SK-N-SH treated with all-trans-retinoic acid at 6 μM for 48 hours (cell line): ENCODE data around the gene SIN3A.

Experiments
- ARNTL ChIP-seq: fragments of 450-650 bp; formaldehyde crosslinking; IDR thresholded peaks from 2 replicates; pipeline ENCODE4 v1.5.0; 2020; ENCODE audit warnings: low read depth, mild to moderate bottlenecking, moderate library complexity, borderline replicate concordance
- POU6F1 ChIP-seq: fragments of 250-450 bp; sonication (Bioruptor Pico); IDR thresholded peaks from 2 replicates; pipeline ENCODE4 v1.8.0; 2021; ENCODE audit warnings: low read depth, mild to moderate bottlenecking, moderate library complexity, borderline replicate concordance
- TCF4 ChIP-seq: fragments of 250-450 bp; sonication (Bioruptor Pico); IDR thresholded peaks from 2 replicates; pipeline ENCODE4 v1.8.0; 2021; ENCODE audit warnings: mild to moderate bottlenecking, moderate library complexity, borderline replicate concordance
- ZFP3 ChIP-seq: fragments of 250-450 bp; sonication (Bioruptor Pico); IDR thresholded peaks from 2 replicates; pipeline ENCODE4 v1.5.0; 2020; ENCODE audit warnings: mild to moderate bottlenecking, moderate library complexity
- ZFP30 ChIP-seq: fragments of 450-650 bp; formaldehyde crosslinking; IDR thresholded peaks from 2 replicates; pipeline ENCODE4 v1.5.0; 2022; ENCODE audit warnings: mild to moderate bottlenecking, moderate library complexity
- ZNF70 ChIP-seq: fragments of 450-650 bp; formaldehyde crosslinking; IDR thresholded peaks from 2 replicates; pipeline ENCODE4 v1.5.0; 2020; ENCODE audit warnings: mild to moderate bottlenecking, moderate library complexity
- TF ChIP-seq, protein P1 (sequence below): fragments of 250-450 bp; sonication (Bioruptor Pico); IDR thresholded peaks from 2 replicates; pipeline ENCODE4 v1.5.1; 2021; ENCODE audit warnings: mild to moderate bottlenecking, moderate library complexity

- TF ChIP-seq, protein P1, sequence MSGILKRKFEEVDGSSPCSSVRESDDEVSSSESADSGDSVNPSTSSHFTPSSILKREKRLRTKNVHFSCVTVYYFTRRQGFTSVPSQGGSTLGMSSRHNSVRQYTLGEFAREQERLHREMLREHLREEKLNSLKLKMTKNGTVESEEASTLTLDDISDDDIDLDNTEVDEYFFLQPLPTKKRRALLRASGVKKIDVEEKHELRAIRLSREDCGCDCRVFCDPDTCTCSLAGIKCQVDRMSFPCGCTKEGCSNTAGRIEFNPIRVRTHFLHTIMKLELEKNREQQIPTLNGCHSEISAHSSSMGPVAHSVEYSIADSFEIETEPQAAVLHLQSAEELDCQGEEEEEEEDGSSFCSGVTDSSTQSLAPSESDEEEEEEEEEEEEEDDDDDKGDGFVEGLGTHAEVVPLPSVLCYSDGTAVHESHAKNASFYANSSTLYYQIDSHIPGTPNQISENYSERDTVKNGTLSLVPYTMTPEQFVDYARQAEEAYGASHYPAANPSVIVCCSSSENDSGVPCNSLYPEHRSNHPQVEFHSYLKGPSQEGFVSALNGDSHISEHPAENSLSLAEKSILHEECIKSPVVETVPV (CRISPR knock-in tag), result no peak
- TF ChIP-seq ZFP30 (CRISPR knock-in tag) (no peak), TCF4 (CRISPR knock-in tag) (no peak), ARNTL (no peak), ZFP3 (CRISPR knock-in tag) (no peak), POU6F1 (CRISPR knock-in tag) (no peak), ZNF70 (CRISPR knock-in tag) (no peak)
These were observed 34.9 kb downstream of the SIN3A start for GRCh38 chr15:75416584-75416983.
